H9 (cell line): Measurements from ENCODE around the gene THY1. TPM values are rescaled to one million over a fixed set of nuclear protein-coding genes. Genes with fewer than 3 reads are reported as not detected.

Experiments used
- DNase-seq: peaks from one replicate; pipeline ENCODE4 v3.0.0-alpha.2; 2017
- H2AFZ ChIP-seq: one replicate; pipeline ENCODE4 v1.6.1; 2013; ENCODE audit warnings: mild to moderate bottlenecking, low read length, control low read depth, moderate library complexity
- H2AK5ac ChIP-seq: 2 replicates; pipeline ENCODE4 v1.6.1; 2013; ENCODE audit warnings: low read length, control low read depth, mixed read lengths; ENCODE audit not compliant: insufficient read length
- H2BK120ac ChIP-seq: one replicate; pipeline ENCODE4 v1.6.1; 2013; ENCODE audit warnings: low read depth, mild to moderate bottlenecking, low read length, control low read depth, inconsistent platforms; ENCODE audit not compliant: poor library complexity, severe bottlenecking
- H2BK12ac ChIP-seq: 2 replicates; pipeline ENCODE4 v1.6.1; 2013; ENCODE audit warnings: low read length, control low read depth, mixed read lengths, low read depth; ENCODE audit not compliant: insufficient read length
- H2BK15ac ChIP-seq: 2 replicates; pipeline ENCODE4 v1.6.1; 2013; ENCODE audit warnings: low read depth, low read length, control low read depth
- H2BK20ac ChIP-seq: one replicate; pipeline ENCODE4 v1.6.1; 2013; ENCODE audit warnings: low read depth, mild to moderate bottlenecking, low read length, control low read depth, inconsistent platforms; ENCODE audit not compliant: poor library complexity, severe bottlenecking
- H2BK5ac ChIP-seq: 2 replicates; pipeline ENCODE4 v1.6.1; 2013; ENCODE audit warnings: low read length, control low read depth, mixed read lengths; ENCODE audit not compliant: insufficient read length
- H3K14ac ChIP-seq: 2 replicates; pipeline ENCODE4 v1.6.1; 2013; ENCODE audit warnings: low read length, control low read depth; ENCODE audit not compliant: insufficient read depth
- H3K18ac ChIP-seq: 2 replicates; pipeline ENCODE4 v1.6.1; 2013; ENCODE audit warnings: low read depth, mild to moderate bottlenecking, mixed read lengths, low read length, control low read depth; ENCODE audit not compliant: insufficient read length
- H3K23ac ChIP-seq: 2 replicates; pipeline ENCODE4 v1.6.1; 2013; ENCODE audit warnings: low read length, control low read depth, mixed read lengths, low read depth; ENCODE audit not compliant: insufficient read length
- H3K23me2 ChIP-seq: 2 replicates; pipeline ENCODE4 v1.6.1; 2013; ENCODE audit warnings: low read depth, mild to moderate bottlenecking, mixed read lengths, low read length, control low read depth; ENCODE audit not compliant: insufficient read length, poor library complexity, severe bottlenecking
- H3K27ac ChIP-seq: 2 replicates; pipeline ENCODE4 v1.5.1; 2013; ENCODE audit warnings: low read length, control low read depth, mixed read lengths, low read depth; ENCODE audit not compliant: insufficient read length
- H3K27me3 ChIP-seq: 2 replicates; pipeline ENCODE4 v1.6.1; 2013; ENCODE audit warnings: low read length, control low read depth, inconsistent platforms; ENCODE audit not compliant: insufficient read depth
- H3K4ac ChIP-seq: 2 replicates; pipeline ENCODE4 v1.6.1; 2013; ENCODE audit warnings: low read depth, mild to moderate bottlenecking, control low read depth, inconsistent platforms, low read length, moderate library complexity
- H3K4me1 ChIP-seq: 2 replicates; pipeline ENCODE4 v1.6.1; 2013; ENCODE audit warnings: low read length, control low read depth, inconsistent platforms; ENCODE audit not compliant: insufficient read depth
- H3K4me2 ChIP-seq: 2 replicates; pipeline ENCODE4 v1.6.1; 2013; ENCODE audit warnings: low read length, control low read depth, mixed read lengths; ENCODE audit not compliant: insufficient read length, insufficient read depth
- H3K56ac ChIP-seq: 2 replicates; pipeline ENCODE4 v1.6.1; 2013; ENCODE audit warnings: low read depth, mild to moderate bottlenecking, mixed read lengths, low read length, control low read depth; ENCODE audit not compliant: insufficient read length
- H3K79me1 ChIP-seq: 2 replicates; pipeline ENCODE4 v1.6.1; 2013; ENCODE audit warnings: low read depth, mild to moderate bottlenecking, moderate library complexity, low read length, control low read depth, inconsistent platforms; ENCODE audit not compliant: insufficient read depth, poor library complexity, severe bottlenecking
- H3K79me2 ChIP-seq: 2 replicates; pipeline ENCODE4 v1.6.1; 2013; ENCODE audit warnings: low read length, control low read depth, inconsistent platforms; ENCODE audit not compliant: insufficient read depth
- H3K9ac ChIP-seq: 2 replicates; pipeline ENCODE4 v1.6.1; 2013; ENCODE audit warnings: low read length, control low read depth, mixed read lengths; ENCODE audit not compliant: insufficient read length; ENCODE audit errors: extremely low read depth
- H3K9me3 ChIP-seq: one replicate; pipeline ENCODE4 v1.6.1; 2013; ENCODE audit warnings: low read depth, low read length, inconsistent platforms; ENCODE audit not compliant: control insufficient read depth
- H3T11ph ChIP-seq: one replicate; pipeline ENCODE4 v1.6.1; 2013; ENCODE audit warnings: mild to moderate bottlenecking, low read length, control low read depth, inconsistent platforms
- H4K20me1 ChIP-seq: one replicate; pipeline ENCODE4 v1.6.1; 2013; ENCODE audit not compliant: control insufficient read depth, insufficient read length, insufficient read depth
- H4K5ac ChIP-seq: 2 replicates; pipeline ENCODE4 v1.6.1; 2013; ENCODE audit warnings: low read depth, mild to moderate bottlenecking, mixed read lengths, low read length, control low read depth; ENCODE audit not compliant: insufficient read length
- H4K8ac ChIP-seq: replicated peaks from 2 replicates; pipeline ENCODE4 v1.6.1; 2013; ENCODE audit warnings: low read length, control low read depth, mixed read lengths, low read depth; ENCODE audit not compliant: insufficient read length
- H4K91ac ChIP-seq: 2 replicates; pipeline ENCODE4 v1.6.1; 2013; ENCODE audit warnings: low read depth, mild to moderate bottlenecking, moderate library complexity, mixed read lengths, low read length, control low read depth; ENCODE audit not compliant: insufficient read length
- H3K27ac Mint-ChIP-seq, 3 experiments: 2 replicates in 2 of 3; 3 replicates in 1 of 3; pipeline ENCODE4 v1.8.0; 2020 to 2021; ENCODE audit warnings: mixed read lengths in 3 of 3, mild to moderate bottlenecking in 1 of 3, moderate library complexity in 1 of 3
- H3K27me3 Mint-ChIP-seq: 2 replicates; pipeline ENCODE4 v1.8.0; 2021; ENCODE audit warnings: low read depth, mild to moderate bottlenecking, moderate library complexity, mixed read lengths
- H3K36me3 Mint-ChIP-seq, 3 experiments: 2 replicates in 2 of 3; 3 replicates in 1 of 3; pipeline ENCODE4 v1.8.0; 2020 to 2021; ENCODE audit warnings: low read depth in 3 of 3, mixed read lengths in 3 of 3; ENCODE audit not compliant: insufficient read depth in 1 of 3
- H3K4me1 Mint-ChIP-seq, 2 experiments: 2 replicates each; pipeline ENCODE4 v1.8.0; 2020; ENCODE audit warnings: mixed read lengths in 2 of 2
- H3K4me3 Mint-ChIP-seq, 2 experiments: 2 replicates in 1 of 2; 3 replicates in 1 of 2; pipeline ENCODE4 v1.8.0; 2020 to 2021; ENCODE audit warnings: mild to moderate bottlenecking in 2 of 2, mixed read lengths in 2 of 2, moderate library complexity in 1 of 2
- H3K9me3 Mint-ChIP-seq, 2 experiments: 2 replicates in 1 of 2; 3 replicates in 1 of 2; pipeline ENCODE4 v1.8.0; 2020; ENCODE audit warnings: mild to moderate bottlenecking in 2 of 2, mixed read lengths in 2 of 2, moderate library complexity in 1 of 2
- CTCF ChIP-seq: fragments of 200-600 bp; sonication (generic); conservative IDR thresholded peaks from 3 replicates; pipeline ENCODE4 v1.8.0; 2021; ENCODE audit warnings: antibody characterized with exemption, mild to moderate bottlenecking
- WGBS: extraction: QIAGEN DNeasy Blood & Tissue Kit; methylation state at CpG from one replicate; pipeline ENCODE4 v1.1.7; 2013; ENCODE audit warnings: missing lambda C conversion rate, low lambda C conversion rate, mixed read lengths; ENCODE audit not compliant: insufficient read length; ENCODE audit errors: extremely low coverage; 5-methylcytosine and 5-hydroxymethylcytosine counted together
- total RNA-seq: library from RNA; stranded (reverse); gene quantifications from 2 replicates; pipeline ENCODE4 v1.2.1, GENCODE V29; 2021

THY1 gene
- total RNA-seq, 1 experiment from 2014 or later: 176 TPM

DNA sequence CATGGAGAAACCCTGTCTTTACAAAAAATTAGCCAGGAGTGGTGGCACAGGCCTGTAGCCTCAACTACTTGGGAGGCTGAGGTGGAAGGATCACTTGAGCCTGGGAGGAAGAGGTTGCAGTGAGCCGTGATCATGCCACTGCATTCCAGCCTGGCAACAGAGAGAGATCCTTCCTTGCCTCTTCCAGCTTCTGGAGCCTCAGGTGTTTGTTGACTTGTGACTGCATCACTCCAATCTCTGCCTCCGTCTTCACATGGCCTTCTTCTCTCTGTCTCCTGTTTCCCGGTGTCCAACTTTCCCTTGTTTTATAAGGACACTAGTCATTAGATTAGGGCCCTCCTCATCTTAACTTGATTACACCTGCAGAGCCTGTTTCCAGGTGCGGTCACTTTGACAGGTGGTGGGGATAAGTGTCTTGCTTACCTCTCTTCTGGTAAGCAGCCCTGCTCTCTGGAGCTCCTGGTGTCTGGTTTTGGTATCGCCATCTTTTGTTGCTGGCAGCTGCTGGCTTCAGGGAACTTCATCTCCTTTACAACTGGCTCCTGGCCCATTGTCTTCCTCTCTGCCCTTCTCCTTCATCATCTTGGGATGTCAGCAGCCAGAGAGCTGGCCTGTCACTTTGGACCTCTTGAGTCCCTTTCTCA is 33.2 kb downstream of the THY1 start:
- Histone ChIP-seq H4K5ac (no peak overlapping the region), H3K23me2 (no peaks in the 10 kb centered on the region), H3K4me2 (no peak overlapping the region), H3K79me2 (no peaks in the 10 kb centered on the region), H3K18ac (no peak overlapping the region), H4K20me1 (no peaks in the 10 kb centered on the region), H2BK15ac (no peak overlapping the region), H3K9ac (no peak overlapping the region), H2BK120ac (no peak overlapping the region), H3K23ac (no peak overlapping the region), H3K27me3 (no peaks in the 10 kb centered on the region), H3K79me1 (no peaks in the 10 kb centered on the region), H2BK20ac (no peak overlapping the region), H2AK5ac (no peak overlapping the region), H2BK12ac (no peak overlapping the region), H2AFZ (no peak overlapping the region), H3K9me3 (no peaks in the 10 kb centered on the region), H3K56ac (no peak overlapping the region), H2BK5ac (no peak overlapping the region), H3K4ac (no peak overlapping the region), H3T11ph (no peak overlapping the region), H4K8ac (no peak overlapping the region), H3K27ac (no peak overlapping the region), H3K14ac (no peak overlapping the region), H4K91ac (no peak overlapping the region), H3K4me1 (no peaks in the 10 kb centered on the region)
- Mint-ChIP-seq H3K36me3 (no peaks in the 10 kb centered on the region), H3K27me3 (no peaks in the 10 kb centered on the region), H3K4me1 (peaks cover 4 to 8% of the 10 kb centered on the region in 2 experiments), H3K27ac (no peak overlapping the region), H3K4me3 (no peak overlapping the region), H3K9me3 (no peaks in the 10 kb centered on the region)
- no CpG with 5 or more reads among the region's 5 CpGs for WGBS
- TF ChIP-seq CTCF: peak; percentile 75
- DNase-seq: peak; percentile 81
